Kidney (tissue), 14 donors: Measurements from ENCODE around the gene DPP6. TPM values are rescaled to one million over a fixed set of nuclear protein-coding genes. Genes with fewer than 3 reads are reported as not detected.

ENCODE experiments used
- DNase-seq, 5 donors: peaks; one replicate each; pipeline ENCODE4 v3.0.0-alpha.2; 2013 to 2020
- FAIRE-seq: peaks from 2 replicates; lab custom pipeline; 2012; peaks lifted over from hg19 to GRCh38; lab: Jason Lieb, UNC
- H3K27ac ChIP-seq, 2 donors: one replicate each; pipeline ENCODE4 v1.7.0; 2013; ENCODE audit warnings: low read depth in 2 of 2, low read length in 2 of 2, inconsistent platforms in 1 of 2
- H3K27me3 ChIP-seq: one replicate; pipeline ENCODE4 v1.7.1; 2013; ENCODE audit warnings: low read length, inconsistent platforms; ENCODE audit not compliant: control insufficient read depth, insufficient read depth
- H3K36me3 ChIP-seq, 3 donors: one replicate each; pipeline versions ENCODE4 v1.7.0 to v1.7.1; 2013; ENCODE audit warnings: low read length in 3 of 3, control low read depth in 1 of 3, inconsistent platforms in 1 of 3; ENCODE audit not compliant: insufficient read depth in 3 of 3, control insufficient read depth in 2 of 3
- H3K4me1 ChIP-seq, 3 donors: one replicate each; pipeline versions ENCODE4 v1.7.0 to v1.7.1; 2013; ENCODE audit warnings: low read length in 3 of 3, inconsistent platforms in 1 of 3, low read depth in 1 of 3; ENCODE audit not compliant: control insufficient read depth in 2 of 3, insufficient read depth in 2 of 3
- H3K4me3 ChIP-seq, 3 donors: one replicate each; pipeline versions ENCODE4 v1.7.0 to v1.8.1; 2013; ENCODE audit warnings: low read length in 3 of 3, control low read depth in 1 of 3, inconsistent platforms in 1 of 3
- H3K9ac ChIP-seq, 3 donors: one replicate each; pipeline versions ENCODE4 v1.7.0 to v1.7.1; 2013; ENCODE audit warnings: low read length in 3 of 3, control low read depth in 1 of 3, inconsistent platforms in 1 of 3
- H3K9me3 ChIP-seq, 3 donors: one replicate each; pipeline versions ENCODE4 v1.7.0 to v1.7.1; 2013; ENCODE audit warnings: low read length in 3 of 3, control low read depth in 1 of 3, inconsistent platforms in 1 of 3; ENCODE audit not compliant: control insufficient read depth in 2 of 3, insufficient read depth in 1 of 3
- CTCF ChIP-seq: IDR thresholded peaks from 3 replicates; pipeline ENCODE4 v1.5.1; 2012; ENCODE audit warnings: mild to moderate bottlenecking, moderate library complexity, borderline replicate concordance; ENCODE audit not compliant: insufficient read depth; ENCODE audit errors: extremely low read depth
- intact Hi-C: fragments of 100-400 bp; cut with DNase I; formaldehyde crosslinking; loops from one replicate; pipeline ENCODE4 v1.11.1; 2022
- polyA plus RNA-seq: library from polyadenylated mRNA; stranded (reverse); fragments of 350-450 nt; fragmentation: Illumina TruSeq; extraction: RNeasy Lipid Tissue Mini Kit (QIAGEN cat#74804); gene quantifications from one replicate; pipeline ENCODE4 v1.2.3, GENCODE V29; 2014; ENCODE audit warnings: low read depth, low replicate concordance; ENCODE audit not compliant: insufficient read depth
- total RNA-seq: library from RNA; stranded (reverse); fragmentation: NEBNext Ultra II Directional; extraction: Animal tissue kit (Norgen Biotek cat#: 25700); gene quantifications from one replicate; pipeline ENCODE4 v1.2.1, GENCODE V29; 2021
- donor health status: control.
- donor health status: control.
- donor health status: control.
- donor health status: control.
- donor health status: control.
- donor health status: DM: yes; HTN: yes; CAD: no.
- donor health status: Normal renal cell carcinoma (clear cell type).

The DPP6 gene
- total and polyA plus RNA-seq, 2 donors from 2014 or later, result 1.8 to 6.9 TPM

GRCh38 chr7:154785898-154786297 is 733.7 kb downstream of the DPP6 start:
- no peak for FAIRE-seq
- no peak for TF ChIP-seq CTCF
- no peak overlapping the region for H3K4me3 ChIP-seq

GRCh38 chr7:154789404-154789803 is 737.2 kb downstream of the DPP6 start:
- Histone ChIP-seq H3K4me3 (no peak overlapping the region), H3K9me3 (no peaks in the 10 kb centered on the region), H3K9ac (no peak overlapping the region), H3K4me1 (no peaks in the 10 kb centered on the region), H3K36me3 (no peaks in the 10 kb centered on the region), H3K27ac (no peak overlapping the region), H3K27me3 (no peaks in the 10 kb centered on the region)
- TF ChIP-seq CTCF, result peak; percentile 6
- peak in 3 of 5 donors; percentile 16 to 38 (median 19) for DNase-seq
- FAIRE-seq, result no peak
- intact Hi-C loops, result no loop called here

More at GRCh38 chr7:154785898-154786297, 733.7 kb downstream of the DPP6 start:
- Histone ChIP-seq H3K9ac (no peak overlapping the region), H3K4me1 (no peaks in the 10 kb centered on the region), H3K9me3 (no peaks in the 10 kb centered on the region), H3K36me3 (no peaks in the 10 kb centered on the region), H3K27me3 (no peaks in the 10 kb centered on the region), H3K27ac (no peak overlapping the region)
- intact Hi-C loops, result no loop called here
- DNase-seq, result no peak

- TF ChIP-seq CTCF, result no peak
- no peak for FAIRE-seq
- H3K27ac ChIP-seq, result no peak overlapping the region
- no peaks in the 10 kb centered on the region for H3K4me1 ChIP-seq
- no peaks in the 10 kb centered on the region for H3K27me3 ChIP-seq
- no peaks in the 10 kb centered on the region for H3K36me3 ChIP-seq
- DNase-seq, result no peak
- H3K9ac ChIP-seq, result no peak overlapping the region
- H3K4me3 ChIP-seq, result no peak overlapping the region
- intact Hi-C loops, result no loop called here
- H3K9me3 ChIP-seq, result no peaks in the 10 kb centered on the region
Measured at GRCh38 chr7:154791611-154792010, 739.4 kb downstream of the DPP6 start.
